ENCODE data around the gene DOCK9.

Gene DOCK9

DNA sequence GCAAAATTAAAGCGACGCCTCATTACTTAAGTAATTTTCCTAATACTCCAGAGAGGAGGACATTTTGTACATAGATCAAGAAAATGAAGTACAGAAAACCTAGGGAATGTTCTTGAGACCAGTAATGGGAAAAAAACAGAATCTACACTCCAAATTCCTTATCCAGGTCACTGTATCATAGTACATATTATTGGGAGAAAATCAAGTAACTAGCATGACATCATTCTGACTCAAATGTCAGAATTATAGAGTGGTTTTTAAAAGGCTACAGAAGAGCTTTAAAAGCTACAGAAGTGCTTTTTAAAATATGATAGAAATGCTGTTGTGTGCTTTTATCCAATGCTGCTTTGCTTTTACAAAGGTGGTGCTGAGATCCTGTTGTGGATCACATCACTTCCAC lies 139.1 kb downstream of the DOCK9 start:
- no peak for DNase-seq (ENCODE audit: low read depth)
- TF ChIP-seq, protein P1, sequence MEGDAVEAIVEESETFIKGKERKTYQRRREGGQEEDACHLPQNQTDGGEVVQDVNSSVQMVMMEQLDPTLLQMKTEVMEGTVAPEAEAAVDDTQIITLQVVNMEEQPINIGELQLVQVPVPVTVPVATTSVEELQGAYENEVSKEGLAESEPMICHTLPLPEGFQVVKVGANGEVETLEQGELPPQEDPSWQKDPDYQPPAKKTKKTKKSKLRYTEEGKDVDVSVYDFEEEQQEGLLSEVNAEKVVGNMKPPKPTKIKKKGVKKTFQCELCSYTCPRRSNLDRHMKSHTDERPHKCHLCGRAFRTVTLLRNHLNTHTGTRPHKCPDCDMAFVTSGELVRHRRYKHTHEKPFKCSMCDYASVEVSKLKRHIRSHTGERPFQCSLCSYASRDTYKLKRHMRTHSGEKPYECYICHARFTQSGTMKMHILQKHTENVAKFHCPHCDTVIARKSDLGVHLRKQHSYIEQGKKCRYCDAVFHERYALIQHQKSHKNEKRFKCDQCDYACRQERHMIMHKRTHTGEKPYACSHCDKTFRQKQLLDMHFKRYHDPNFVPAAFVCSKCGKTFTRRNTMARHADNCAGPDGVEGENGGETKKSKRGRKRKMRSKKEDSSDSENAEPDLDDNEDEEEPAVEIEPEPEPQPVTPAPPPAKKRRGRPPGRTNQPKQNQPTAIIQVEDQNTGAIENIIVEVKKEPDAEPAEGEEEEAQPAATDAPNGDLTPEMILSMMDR (IDR thresholded peaks at IDR 0.05; ENCODE audit: low read depth, low read length, missing control alignments) = no peak
- no peak overlapping the region for H3K4me3 ChIP-seq (ENCODE audit: low read depth, low read length)

DNA sequence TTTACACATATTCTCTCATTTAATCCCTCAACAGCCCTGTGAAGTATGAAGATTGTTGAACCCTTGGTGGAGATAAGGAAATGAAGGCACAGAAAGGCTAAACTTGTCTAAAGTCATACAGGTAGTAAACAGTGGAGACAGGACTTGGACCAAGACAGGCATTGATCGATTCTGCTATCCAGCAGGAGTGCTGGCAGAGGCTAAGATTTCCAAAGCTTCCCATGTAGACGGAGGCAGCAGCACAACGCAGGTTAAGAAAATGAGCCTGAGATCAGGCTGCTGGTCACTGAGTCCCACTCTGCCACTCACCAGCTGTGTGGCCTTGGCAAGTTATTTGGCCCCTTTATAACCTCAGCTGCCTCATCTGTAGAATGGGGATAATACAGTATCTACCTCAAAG lies 140.0 kb downstream of the DOCK9 start:
- no peak overlapping the region for H3K4me3 ChIP-seq (ENCODE audit: low read depth, low read length)
- no peak for DNase-seq (ENCODE audit: low read depth)
- TF ChIP-seq, protein P1 (IDR thresholded peaks at IDR 0.05; ENCODE audit: low read depth, low read length, missing control alignments) = no peak

DNA sequence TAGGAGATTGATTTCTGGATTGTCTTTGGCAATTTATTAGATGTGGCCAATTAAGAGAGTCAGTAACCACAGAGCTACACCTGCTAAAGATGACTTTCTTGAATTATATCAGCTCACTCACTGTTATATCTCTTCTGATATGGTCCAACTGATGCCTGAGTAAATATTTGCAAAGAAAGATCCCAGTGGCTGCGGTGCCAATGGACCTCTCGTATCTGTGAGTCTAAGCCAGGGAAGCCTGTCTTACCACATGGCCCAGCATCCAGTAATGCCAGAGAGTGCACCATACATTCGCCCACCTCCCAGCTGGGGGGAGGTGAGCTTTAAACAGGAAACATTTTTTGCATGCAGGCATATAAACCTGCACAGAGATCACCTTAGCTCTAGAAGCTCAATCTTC lies 142.7 kb downstream of the DOCK9 start:
- no peak for DNase-seq (ENCODE audit: low read depth)
- H3K4me3 ChIP-seq (ENCODE audit: low read depth, low read length) = no peak overlapping the region
- TF ChIP-seq, protein P1 (IDR thresholded peaks at IDR 0.05; ENCODE audit: low read depth, low read length, missing control alignments) = no peak

DNA sequence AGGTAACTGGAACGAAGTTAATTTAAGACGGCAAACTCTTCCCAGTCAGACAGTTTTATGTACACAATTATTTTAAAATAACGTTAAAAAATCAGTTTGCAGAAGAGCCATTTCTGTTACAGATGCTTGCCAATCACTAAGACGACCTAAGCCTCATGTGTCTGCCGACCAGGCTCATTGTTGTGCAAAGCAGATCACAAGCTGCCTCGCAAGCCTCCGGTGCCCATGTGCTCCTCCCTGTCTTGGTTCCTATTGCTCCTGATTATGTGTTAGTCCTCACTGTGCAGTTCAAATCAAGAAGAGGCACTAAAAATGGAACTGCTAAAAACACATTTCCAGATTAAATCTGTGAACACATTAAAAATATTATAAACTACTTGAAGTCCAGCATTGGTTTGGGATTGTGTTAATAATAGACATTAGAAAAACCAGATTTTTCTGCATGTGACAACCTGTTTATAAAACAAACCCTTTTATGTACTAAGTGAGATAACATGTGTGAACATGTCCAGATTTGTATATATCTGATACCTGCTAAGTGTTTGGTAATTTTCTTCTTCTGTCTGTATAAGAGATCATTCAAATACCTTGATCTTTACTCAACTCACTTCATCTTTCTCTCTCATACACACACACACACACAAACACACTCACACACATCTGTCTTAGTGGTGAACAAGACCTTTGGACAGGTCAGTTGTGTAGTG lies 143.5 kb downstream of the DOCK9 start:
- H3K4me3 ChIP-seq (ENCODE audit: low read depth, low read length) = no peak overlapping the region
- no peak for DNase-seq (ENCODE audit: low read depth)
- TF ChIP-seq, protein P1 (IDR thresholded peaks at IDR 0.05; ENCODE audit: low read depth, low read length, missing control alignments) = no peak

DNA sequence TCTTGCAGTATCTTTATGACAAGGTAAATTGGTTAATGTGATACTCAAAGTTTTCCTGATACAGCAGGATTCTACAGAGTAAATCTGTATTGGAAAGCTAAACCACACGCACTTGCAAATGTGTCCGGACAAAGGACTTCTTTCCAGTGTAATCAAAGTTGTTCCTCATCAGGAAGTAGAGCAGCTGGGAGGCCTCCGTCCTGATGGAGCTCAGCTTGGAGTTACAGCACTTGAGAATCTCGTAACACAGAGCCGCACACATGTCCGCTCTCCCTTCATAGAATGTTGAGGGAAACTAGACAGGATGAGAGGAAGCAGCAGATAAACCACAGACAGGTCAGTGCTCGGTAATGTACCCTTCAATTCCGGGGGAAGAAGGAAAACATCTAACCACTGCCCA lies 146.6 kb downstream of the DOCK9 start:
- TF ChIP-seq, protein P1 (IDR thresholded peaks at IDR 0.05; ENCODE audit: low read depth, low read length, missing control alignments) = no peak
- no peak for DNase-seq (ENCODE audit: low read depth)
- no peak overlapping the region for H3K4me3 ChIP-seq (ENCODE audit: low read depth, low read length)

DNA sequence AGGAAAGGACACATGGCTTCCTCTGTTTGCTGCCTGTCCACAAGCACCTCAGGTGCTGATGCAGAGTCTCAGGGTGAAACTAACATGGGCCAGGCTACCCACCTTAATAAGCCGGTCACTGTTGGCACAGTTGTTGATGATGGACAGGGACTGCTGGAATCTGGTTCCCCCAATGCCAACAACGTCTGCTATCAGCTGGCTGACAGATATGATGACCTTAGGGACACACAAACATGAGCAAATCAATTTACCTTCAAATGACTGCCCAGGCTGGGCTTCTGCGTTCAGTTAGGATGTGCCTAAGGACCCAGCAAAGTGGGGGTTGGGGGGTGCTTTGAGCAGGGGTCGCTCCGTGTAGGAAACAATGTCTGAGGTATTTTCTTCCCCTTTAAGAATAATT lies 148.3 kb downstream of the DOCK9 start:
- no peak for DNase-seq (ENCODE audit: low read depth)
- TF ChIP-seq, protein P1 (IDR thresholded peaks at IDR 0.05; ENCODE audit: low read depth, low read length, missing control alignments) = no peak
- no peak overlapping the region for H3K4me3 ChIP-seq (ENCODE audit: low read depth, low read length)

DNA sequence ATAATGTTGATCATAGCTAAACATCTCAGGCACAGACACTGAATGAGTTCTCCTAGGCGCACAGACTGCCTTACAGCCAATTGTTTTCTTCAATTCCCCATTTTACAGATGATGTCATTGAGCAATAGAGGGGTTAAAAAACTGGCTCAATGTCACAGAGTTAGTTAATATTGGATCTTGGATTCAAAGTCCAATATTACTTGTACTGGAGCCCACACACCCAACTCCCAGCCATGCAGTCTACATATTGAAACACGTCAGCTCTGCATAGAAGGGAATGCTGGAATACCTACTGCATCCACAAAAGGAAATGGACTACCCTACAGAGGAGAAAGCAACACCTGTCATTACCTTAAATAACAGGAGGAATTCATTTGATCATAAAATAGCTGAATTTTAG lies 149.2 kb downstream of the DOCK9 start:
- H3K4me3 ChIP-seq (ENCODE audit: low read depth, low read length) = no peak overlapping the region
- TF ChIP-seq, protein P1 (IDR thresholded peaks at IDR 0.05; ENCODE audit: low read depth, low read length, missing control alignments) = no peak
- DNase-seq (ENCODE audit: low read depth) = no peak
